GM12801 (cell line): ENCODE results near the gene GALNT10.

Experiments used
- CTCF ChIP-seq: IDR thresholded peaks from one replicate; pipeline ENCODE4 v1.5.1; 2011; ENCODE audit warnings: control low read depth; ENCODE audit not compliant: insufficient read length; ENCODE audit errors: extremely low read depth

The GALNT10 gene

GRCh38 chr5:154300207-154300883, 109.8 kb downstream of the GALNT10 start:
- TF ChIP-seq CTCF = no peak

- no peak for TF ChIP-seq CTCF
Observed at GRCh38 chr5:154301726-154302125, 111.2 kb downstream of the GALNT10 start.

GRCh38 chr5:154302161-154302560, 111.6 kb downstream of the GALNT10 start:
- no peak for TF ChIP-seq CTCF

- TF ChIP-seq CTCF = no peak
Observed at GRCh38 chr5:154303133-154303532, 112.6 kb downstream of the GALNT10 start.

- TF ChIP-seq CTCF = no peak
Observed at GRCh38 chr5:154308443-154309370, 118.2 kb downstream of the GALNT10 start.

GRCh38 chr5:154309371-154309745, 118.8 kb downstream of the GALNT10 start:
- TF ChIP-seq CTCF = no peak

GRCh38 chr5:154309805-154310204, 119.3 kb downstream of the GALNT10 start:
- no peak for TF ChIP-seq CTCF
